GM12873 (cell line): Measurements from ENCODE around the gene IL21R.

Experiments
- CTCF ChIP-seq: IDR thresholded peaks from 2 replicates; pipeline ENCODE4 v1.5.1; 2012; ENCODE audit warnings: low read depth, mild to moderate bottlenecking, moderate library complexity, low read length, control low read depth; ENCODE audit not compliant: insufficient read depth; ENCODE audit errors: missing control alignments

Gene IL21R

GRCh38 chr16:27468941-27469531 lies 67.1 kb downstream of the IL21R start:
- TF ChIP-seq CTCF: no peak

- TF ChIP-seq CTCF: no peak
Measured at GRCh38 chr16:27470567-27471431, 68.8 kb downstream of the IL21R start.

DNA sequence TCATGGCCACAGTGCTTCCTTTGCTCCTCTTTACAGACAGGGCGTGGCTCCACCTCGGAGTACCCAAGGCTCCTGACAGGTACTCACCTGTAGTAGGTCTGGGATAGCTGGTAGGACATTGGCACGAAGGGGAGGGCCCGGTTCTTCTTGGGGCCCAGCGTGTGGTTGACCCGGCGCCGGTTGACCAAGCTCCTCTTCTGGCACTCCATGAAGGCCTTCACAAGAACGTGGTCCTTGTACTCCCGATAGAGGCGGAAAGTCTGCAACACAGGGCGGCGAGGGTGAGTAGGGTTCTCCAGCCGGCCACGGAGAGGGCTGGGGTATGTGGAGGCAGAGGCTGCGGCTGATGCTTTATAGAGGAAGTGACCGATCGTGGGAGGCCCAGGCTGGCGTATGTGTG lies 69.7 kb downstream of the IL21R start:
- no peak for TF ChIP-seq CTCF

GRCh38 chr16:27472091-27473020 lies 70.4 kb downstream of the IL21R start:
- no peak for TF ChIP-seq CTCF

DNA sequence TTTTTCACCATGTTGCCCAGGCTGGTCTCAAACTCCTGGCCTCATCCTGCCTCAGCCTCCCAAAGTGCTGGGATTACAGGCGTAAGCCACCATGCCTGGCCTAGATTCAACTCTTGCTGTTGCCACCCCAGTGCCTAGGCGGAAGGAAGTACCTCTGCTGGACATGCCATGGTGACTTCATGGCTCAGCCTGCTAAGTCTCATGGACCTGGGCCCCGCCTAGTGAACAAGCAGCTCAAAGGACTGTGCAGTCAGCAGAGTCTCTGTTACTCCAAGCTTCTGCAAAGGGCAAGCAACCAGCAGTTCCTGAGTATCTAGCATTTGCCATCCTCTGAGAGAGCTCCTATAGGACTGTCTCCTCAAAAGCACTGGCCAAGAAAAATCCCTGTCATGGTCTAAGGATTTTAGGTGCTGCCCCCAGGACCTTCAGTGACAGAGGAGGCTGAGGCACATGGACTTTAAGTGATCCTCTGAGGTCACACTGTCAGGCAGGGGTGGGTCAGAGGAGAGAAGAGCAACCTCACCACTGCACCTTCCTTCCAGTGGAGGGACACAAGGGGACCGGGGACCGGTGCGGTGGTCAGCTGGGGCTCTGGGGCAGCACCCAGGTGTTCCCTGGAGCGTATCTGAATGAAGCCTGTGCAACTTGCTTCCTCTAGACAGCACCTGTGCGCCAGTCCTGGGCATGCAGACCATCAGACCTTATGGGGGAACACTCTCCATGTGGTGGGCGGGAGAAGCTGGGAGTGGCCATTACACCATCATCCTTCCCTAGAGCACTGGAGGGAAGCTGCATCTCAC lies 71.3 kb downstream of the IL21R start:
- TF ChIP-seq CTCF: no peak

GRCh38 chr16:27474041-27474440 lies 72.1 kb downstream of the IL21R start:
- TF ChIP-seq CTCF: no peak

DNA sequence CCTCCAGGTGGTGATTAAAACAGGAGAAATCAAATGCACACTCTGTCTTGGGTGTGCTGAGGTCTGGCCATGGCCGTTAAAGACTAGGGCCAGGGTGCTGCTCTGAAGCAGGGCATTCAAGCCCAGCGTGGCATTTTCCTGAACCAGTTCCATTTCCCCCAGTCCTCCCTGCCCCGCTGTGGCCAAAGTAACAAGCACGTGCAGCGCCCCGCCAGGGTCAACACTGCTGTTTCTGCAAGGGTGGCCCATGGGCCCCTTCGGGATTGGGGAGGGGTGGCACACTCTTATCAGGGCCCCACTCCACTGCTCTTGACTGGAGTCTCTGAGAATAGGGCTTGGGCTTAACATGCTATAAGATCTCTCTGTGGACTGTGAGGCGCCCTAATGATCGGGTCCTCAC lies 72.9 kb downstream of the IL21R start:
- no peak for TF ChIP-seq CTCF
